GM15510 (cell line): ENCODE results near the gene ARMC9.
A peak's percentile ranks its signal among the peaks of the same experiment; 100 is the strongest.

Source experiments
- POLR2A ChIP-seq: IDR thresholded peaks from 3 replicates; pipeline ENCODE4 v1.6.1; 2011; ENCODE audit warnings: borderline replicate concordance; ENCODE audit not compliant: insufficient read length; ENCODE audit errors: extremely low read depth

The ARMC9 gene

GRCh38 chr2:231385429-231385828 is 187.0 kb downstream of the ARMC9 start:
- no peak for TF ChIP-seq POLR2A

- TF ChIP-seq POLR2A = no peak
Observed at GRCh38 chr2:231386446-231386845, 188.0 kb downstream of the ARMC9 start.

DNA sequence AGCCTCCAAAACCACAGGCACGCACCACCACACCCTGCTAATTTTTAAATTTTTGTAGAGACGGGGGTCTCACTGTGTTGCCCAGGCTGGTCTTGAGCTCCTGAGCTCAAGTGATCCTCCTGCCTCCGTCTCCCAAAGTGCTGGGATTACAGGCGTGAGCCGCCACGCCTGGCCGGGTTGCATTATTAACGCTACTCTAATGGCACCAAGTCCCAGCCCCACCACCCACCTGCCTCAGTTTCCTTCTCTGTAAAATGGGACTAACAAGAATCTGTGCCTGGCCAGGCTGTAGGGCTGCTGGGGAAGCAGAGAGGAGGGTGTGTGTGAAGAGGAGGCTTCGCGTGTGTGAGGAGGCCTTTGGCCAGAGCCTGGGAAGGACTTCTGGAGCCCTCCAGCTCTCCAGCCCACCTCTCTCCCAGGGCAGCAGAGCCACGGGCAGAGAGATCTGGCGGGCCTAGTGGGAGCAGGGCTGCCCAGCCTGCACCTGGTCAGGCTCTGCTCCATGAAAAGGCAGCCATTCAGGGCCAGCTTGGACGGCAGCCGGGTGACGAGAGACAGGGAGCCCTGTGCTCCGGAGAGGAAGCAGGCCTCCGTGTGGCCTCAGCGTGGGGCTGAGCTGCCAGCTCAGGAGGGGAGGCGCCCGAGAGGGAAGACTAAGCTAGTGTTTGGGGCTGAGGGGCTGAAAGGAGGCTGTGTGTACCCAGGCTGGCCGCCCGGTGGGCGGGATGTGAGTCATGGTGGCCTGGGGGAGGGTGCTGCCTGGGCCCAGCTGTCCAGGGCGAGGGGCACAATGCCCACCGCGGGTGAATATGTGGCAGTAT is 189.7 kb downstream of the ARMC9 start:
- TF ChIP-seq POLR2A = no peak

DNA sequence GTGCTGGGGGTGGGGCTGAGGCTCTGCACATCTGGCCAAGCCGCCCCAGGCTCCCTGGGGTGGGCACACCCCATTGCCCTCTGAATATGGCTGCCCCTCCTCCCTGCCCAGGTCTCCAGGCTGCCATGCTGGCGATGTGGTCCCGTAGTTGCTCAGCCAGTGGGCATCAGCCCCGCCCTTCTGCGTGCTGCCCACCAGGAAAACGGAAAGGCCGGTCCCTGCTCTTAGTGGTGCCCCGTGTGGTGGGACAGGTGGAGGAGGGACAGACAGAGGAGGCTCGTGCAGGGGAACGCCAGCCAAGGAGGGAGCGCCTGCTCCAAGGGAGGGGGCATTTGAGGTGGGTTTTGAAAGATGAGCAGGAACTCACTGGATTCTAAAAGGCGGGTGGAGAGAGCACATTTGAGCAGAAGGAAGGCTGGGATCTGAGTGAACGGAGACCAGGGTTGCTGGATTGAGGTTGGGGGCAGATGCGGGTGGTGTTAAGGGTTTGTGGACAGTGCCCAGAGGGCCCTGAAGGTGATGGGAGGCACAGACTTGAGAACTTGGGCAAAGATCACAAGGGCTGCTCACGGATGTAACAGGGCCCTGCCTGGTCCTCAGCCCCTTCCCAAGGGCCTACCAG is 190.4 kb downstream of the ARMC9 start:
- no peak for TF ChIP-seq POLR2A

GRCh38 chr2:231390667-231391066 is 192.2 kb downstream of the ARMC9 start:
- no peak for TF ChIP-seq POLR2A

- TF ChIP-seq POLR2A = no peak
Observed at GRCh38 chr2:231391981-231392380, 193.6 kb downstream of the ARMC9 start.

GRCh38 chr2:231392431-231393148 is 194.2 kb downstream of the ARMC9 start:
- TF ChIP-seq POLR2A = no peak

GRCh38 chr2:231393149-231394131 is 195.0 kb downstream of the ARMC9 start:
- TF ChIP-seq POLR2A = peak; percentile 55

DNA sequence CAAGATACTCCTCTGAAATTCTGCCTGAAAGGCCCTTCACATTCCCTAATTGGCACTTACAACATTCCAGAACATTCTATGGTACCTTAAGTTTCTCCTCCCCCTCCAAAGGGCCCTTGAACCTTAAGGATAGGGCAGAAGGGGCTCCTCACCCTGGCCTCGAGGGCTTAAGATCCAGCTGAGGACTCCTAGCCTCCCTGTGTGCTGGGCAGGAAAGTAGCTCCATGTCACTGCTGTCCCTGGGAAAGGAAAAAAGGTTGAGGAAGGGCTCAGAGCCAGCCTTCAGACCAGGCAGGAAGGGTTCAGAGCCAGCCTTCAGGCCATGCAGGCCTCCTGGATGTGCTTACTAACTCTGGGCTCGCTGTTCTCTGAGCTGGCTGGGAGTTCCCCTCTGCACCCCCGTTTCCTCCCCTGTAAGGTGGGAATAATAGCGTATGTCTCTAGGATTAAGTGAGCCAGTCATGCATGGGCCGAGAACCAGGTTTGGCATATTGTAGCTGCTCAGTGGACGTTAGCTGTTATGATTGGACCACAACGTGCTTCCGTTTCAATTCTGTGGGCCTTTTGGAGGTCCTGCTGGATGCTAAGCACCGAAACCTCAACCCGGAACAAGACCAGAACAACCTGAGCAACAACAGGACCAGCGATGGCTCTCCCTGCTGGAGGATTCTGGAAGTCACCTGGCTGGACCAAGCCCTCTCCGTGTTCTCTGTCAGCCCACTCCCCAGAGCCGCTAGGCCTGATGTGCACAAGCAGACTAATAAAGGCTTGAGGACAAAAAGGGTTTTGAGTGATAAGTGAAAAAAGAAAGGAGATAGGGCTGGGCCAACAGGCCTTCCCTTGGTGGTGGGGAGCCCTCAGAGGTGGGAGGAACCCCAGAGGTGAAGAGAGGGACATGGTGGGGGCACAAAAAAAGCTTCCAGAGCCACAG is 196.0 kb downstream of the ARMC9 start:
- peak; percentile 55 for TF ChIP-seq POLR2A

DNA sequence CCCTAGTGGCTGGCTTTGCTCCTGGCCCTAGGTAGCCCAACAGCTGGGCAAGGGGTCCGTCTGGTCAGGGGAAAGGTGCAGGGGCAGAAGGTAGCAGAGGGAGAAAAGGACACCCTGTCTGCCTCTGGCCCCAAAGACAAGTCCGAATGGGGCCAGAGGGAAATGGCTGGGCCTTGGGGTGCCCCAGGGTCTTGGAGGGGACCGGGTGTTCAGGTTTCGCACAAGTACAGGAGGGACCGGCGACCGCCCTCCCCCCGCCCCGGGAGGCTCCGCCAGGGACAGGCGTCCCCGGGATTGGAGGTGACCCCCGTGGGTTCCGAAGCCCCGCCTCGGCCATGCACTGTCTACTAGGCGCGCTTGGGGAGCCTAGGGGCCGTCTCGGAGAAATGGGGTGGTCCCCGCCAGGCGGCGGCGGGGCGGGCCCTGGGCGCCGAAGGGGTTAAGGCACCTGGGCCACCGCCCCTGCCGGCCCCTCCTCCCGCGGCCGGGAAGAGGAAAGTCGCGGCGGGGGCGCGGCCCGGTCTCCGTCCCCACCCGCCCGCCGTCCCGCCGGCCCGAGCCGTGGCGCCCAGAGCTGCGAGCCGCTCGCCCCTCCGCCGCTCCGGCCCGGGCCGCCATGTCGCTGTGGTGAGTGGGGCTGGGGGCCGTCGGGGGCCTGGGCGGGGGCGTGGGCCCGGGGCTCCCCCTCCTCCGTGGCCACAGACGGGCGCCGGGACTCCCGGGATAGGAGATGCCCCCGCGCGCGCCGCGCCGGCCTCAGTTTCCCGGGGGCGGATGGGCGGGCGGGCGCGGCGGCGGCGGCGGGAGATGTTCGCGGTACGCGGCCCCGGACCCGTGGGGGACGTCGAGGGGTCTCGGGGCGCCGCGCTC is 197.0 kb downstream of the ARMC9 start, which contains the start of gene B3GNT7:
Gene B3GNT7 (plus strand): TSS at position 523 of the 870 bp plus-strand sequence. CDS start 94 bp downstream, at position 617.
- no peak for TF ChIP-seq POLR2A

GRCh38 chr2:231396058-231396821 is 197.8 kb downstream of the ARMC9 start:
- TF ChIP-seq POLR2A = no peak
